Stimulated activated naive CD8-positive, alpha-beta T cell treated with anti-CD3 and anti-CD28 coated beads, Interleukin-15, Interleukin-2, amounts not matched to agents 100 U/mL and 50 U/mL, for 24 hours (primary cell): ENCODE measurements around the gene BSG.
"Not testable (repeated sequence)": the region's sequence is repeated elsewhere in the genome, so short reads cannot be mapped to it uniquely, and the experiment has no call there.

Source experiments
- ATAC-seq: fragments of 150-1000 bp; cut with Tn5 transposase; one replicate; pipeline ENCODE4 v1.10.0; 2021
- DNase-seq: peaks from one replicate; pipeline ENCODE4 v3.0.0; 2021

The BSG gene

DNA sequence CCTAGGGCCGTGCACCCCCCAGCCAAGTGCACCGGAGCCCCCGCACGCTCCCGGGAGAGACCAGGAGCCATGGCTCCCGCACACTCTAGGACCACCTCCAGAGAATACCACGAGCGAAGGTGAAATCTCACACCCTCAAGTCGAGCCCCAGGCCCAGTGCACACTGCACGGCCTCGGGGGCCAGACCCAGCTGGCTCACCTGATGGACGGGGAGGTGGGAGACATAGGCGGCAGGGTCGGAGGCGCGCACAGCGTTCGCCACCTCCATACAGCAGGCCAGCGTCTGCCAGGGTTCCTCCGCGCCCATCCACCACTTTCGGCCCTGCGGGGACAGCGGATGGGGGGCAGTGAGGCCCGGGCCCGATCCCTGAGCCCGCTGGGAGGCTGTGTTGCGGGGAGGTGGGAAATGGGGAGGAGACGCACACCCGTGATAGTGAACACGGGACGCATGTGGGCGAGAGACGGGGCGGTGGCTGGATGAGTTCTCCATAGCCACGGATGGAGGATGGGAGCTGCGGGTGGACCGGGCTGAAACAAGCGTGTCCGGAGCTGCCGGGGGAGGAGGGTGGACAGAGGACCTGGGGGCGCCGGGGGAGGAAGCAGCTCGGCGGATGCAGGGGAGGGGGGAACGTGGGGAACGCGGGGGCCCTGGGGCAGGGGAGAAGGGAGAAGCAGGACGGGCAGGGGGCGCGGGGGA, 47.9 kb downstream of the BSG start:
- DNase-seq (no peak), ATAC-seq (no peak)

DNA sequence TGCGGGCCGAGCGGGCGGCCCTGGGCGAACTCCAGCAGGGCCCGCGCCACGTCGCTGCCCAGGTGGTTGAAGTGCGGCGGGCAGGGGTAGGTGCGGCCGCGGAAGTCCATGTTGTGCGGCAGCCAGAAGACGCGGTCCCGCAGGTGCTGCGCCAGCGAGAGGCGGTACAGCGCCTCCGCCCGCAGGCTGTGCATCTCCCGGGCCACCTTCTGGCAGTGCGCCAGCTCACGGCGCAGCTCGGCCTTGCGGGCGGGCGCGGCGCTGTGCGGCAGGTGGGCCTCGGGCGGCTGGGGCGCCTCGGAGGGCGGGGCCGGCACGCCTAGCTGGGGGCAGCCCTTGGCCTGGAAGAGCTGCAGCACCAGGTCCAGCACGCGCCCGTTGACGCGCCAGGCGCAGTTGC, 48.8 kb downstream of the BSG start:
- DNase-seq, ATAC-seq: not testable (repeated sequence)

DNA sequence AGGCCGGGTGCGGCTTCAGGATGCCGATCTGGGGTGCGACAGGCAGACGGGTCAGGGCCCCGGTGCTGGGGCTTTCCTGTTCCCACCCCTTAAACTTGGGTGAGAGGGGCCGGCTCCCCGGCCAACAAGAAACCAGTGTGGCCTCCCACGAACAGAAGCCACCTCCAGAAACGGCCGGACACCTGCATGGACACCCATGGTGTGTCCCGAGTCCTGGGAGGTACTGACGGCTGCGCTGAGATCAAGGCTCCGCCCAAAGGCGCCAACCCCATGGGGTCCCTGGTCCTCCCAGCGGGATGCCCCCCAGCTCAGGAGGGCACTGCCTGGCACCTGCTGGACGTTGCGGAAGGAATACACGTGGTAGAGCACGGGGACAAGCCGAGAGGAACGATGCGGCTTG, 49.4 kb downstream of the BSG start:
- ATAC-seq (no peak), DNase-seq (no peak)

DNA sequence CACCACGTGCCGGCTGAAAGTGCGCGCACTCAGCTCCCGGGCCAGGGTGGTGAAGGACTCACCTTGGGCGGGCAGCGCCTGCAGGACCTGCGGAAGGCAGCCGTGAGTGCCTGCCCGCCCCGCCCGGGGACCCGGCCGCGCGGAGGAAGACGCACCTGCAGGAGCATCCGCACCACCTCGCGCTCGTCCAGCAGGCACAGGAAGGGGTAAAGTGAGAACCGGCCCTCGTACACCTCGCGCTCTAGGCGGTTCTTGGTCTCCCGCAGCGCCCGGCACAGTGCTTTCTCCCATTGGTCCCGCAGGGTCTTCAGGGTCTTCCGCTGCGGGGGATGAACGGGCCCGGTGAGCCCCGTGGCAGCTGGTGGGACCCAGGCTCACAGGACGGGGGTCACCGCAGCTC, 50.3 kb downstream of the BSG start:
- ATAC-seq (no peak), DNase-seq (no peak)

DNA sequence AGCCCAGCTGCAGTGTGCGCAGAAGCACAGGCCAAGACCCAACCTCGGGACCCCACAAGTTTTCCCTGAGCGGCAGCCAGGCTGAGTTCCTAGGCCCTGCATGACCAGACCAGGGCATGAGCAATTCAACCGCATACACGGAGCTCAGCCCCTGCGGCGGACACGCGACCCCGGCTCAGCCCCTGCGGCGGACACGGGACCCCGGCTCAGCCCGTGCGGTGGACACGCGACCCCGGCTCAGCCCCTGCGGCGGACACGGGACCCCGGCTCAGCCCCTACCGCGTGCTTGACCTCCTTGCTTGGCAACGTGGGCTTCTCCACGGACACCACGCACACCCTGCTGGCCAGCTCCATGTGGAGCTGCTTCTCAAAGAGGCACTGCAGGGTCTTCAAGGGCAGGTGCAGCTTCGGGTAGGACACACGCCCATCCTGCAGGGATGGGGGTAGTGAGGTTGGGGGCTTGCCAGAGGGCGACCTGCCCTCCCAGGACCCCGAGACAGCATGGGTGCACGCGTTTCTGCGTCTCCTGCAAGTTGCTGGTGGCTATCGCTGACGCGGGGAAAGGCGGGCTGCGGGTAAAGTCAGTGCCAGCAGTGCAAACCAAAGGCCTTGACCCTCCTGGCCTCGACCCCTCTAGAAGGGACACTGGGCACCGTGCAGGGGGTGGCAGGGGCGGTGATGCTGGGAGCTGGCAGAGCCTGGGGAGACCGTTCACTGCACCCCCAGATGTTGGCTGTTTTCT, 51.0 kb downstream of the BSG start:
- ATAC-seq (no peak), DNase-seq (no peak)

DNA sequence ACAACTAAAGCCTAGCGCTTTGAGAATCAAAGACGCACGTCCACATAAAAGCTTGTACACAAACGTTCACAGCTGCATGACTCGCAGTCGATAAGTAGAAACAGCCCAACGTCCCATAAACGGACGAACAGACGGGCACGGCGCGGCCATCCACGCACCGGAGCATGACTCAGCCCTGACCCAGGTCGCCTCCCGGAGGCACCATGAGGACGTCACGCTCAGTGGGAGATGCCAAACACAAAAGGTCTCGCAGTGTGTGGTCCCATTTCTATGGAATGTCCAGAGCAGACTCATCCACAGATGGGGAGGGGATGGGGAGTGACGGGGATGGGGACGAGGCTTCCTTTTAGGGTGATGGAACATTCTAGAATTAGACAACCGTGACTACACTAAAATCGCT, 51.6 kb downstream of the BSG start:
- DNase-seq (no peak), ATAC-seq (no peak)

DNA sequence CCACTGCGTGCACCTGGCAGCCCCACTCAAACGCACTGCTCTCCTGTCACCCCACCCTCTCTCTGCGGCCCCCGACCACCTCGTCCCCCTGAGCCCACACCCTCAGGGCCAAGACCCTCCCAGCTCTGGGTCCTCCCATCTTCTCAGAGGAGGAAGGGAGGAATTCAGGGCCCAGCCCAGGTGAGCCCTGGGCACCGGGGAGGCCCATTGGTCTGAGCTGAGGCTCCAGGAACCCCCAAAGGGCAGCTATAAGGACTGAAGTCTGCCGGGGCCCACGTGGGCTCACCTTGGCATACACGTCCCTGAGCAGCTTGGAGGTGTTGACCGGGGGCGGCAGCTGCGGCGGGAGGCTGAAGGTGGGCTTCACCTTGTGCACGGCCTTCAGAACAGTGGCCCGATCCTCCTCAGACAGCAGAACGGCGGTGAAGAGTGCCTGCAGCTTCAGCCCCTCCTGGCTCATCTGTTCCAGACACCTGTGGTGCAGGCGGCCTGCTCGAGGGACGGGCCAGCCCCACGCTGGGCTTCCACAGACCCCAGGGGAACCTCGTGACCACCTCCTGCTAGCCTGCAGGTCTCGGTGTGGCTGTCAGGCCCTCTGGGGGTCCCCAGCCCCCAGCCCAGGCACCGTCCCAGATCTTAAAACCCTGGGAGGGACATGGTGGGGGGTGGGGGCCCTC, 52.2 kb downstream of the BSG start:
- DNase-seq (no peak), ATAC-seq (no peak)

DNA sequence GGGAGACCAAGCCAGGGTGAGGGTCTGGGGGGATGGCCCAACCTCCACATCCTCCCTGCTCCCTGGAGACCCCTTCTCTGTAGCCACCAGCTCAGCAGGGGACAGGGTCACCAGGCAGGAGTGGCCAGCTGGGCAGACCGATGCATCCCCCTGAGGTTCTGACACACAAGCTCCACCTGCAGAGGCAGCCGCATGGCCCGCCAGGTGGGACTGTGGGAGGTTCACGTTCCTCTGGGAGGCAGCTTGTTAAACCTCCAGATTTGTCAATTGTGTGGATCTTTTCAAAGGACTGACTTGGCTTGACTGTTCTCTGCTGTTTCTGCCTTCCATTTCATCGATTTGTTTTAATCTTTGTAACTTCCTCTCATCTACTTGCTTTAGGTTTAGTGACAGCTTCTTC, 52.9 kb downstream of the BSG start:
- no peak for ATAC-seq
- no peak for DNase-seq

DNA sequence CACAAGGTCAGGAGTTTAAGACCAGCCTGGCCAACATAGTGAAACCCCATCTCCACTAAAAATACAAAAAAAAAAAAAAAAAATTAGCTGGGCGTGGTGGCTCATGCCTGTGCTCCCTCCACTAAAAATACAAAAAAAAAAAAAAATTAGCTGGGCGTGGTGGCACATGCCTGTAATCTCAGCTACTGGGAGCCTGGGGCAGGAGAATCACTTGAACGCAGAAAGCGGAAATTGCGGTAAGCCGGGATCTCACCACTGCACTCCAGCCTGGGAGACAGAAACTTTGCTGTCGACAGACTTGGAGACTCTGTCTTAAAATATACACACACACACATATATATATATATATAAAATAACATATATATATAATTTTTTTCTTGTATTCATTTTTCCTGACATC, 54.2 kb downstream of the BSG start:
- not testable (repeated sequence) for DNase-seq, ATAC-seq

DNA sequence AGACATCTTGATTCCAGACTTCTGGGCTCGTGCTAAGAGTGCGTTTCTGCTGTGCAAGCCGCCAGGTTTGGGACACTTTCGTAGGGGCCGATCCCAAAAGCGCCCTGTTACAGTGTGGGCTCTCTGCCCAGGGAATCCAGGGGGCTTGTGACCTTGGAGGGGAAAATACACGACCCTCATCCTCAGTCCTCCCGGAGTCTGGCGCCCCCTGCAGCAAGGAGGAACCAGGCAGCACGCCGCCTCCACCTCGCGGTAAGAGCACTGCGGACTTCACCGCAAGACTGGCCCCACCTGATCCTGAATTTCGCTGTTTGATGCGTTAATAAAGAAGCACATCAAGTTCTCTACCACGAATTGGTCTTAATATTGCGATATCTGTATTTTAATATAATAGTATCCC, 55.8 kb downstream of the BSG start:
- ATAC-seq (no peak), DNase-seq (no peak)

DNA sequence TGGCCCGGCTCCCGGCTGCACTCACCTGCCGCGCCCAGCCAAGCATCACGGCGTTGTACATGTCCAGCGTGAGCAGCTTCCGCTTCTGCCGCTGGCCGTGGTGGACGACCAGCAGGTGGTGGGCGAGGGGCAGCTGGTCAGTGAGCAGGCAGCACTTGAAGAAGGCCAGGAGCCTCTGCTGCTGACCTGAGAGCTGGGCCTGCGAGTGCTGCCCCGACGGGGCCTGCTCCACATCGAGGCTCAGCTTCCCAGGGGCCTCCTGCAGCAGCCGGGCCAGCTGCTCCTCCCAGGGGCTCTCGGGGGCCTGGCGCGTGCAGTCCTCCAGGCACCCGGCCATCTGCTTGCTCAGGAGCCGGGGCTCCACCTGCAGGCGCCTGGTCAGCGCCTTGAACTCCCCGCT, 57.1 kb downstream of the BSG start:
- not testable (repeated sequence) for DNase-seq, ATAC-seq

DNA sequence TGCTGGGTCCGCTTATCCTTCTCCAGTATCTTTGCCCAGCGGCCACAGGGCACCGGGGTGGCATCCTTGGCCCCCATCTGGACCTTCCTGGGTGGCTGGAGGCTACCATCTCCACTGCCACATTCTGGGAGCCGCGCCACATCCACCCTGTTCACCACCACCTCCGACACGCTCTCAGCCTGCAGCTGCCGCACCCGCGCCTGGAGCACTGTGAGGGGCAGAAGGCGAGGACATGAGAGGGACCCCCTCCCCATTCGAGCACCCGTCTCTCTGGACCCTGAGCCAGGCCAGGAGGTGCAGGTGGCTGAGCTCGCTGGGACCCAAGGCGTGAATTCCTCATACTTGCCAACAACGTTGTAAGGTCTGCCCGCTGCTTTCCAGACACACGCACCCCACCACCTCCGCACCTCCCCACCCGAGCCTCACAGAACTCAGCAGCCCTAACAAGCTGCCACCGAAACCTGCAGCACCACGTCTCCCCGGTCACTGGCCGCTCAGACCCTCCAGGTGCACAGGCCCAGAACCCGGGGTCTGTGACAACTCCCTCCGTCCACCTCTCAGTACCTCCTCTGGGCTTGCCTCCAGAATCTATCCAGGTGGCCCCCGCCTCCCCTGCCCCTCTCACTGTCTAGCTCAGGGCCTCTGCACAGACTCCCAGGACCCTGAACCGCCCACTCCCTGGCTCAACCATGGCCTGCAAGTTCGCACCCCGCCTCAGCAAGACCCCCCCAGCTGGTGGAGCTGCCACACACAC, 57.7 kb downstream of the BSG start:
- no peak for DNase-seq
- no peak for ATAC-seq

DNA sequence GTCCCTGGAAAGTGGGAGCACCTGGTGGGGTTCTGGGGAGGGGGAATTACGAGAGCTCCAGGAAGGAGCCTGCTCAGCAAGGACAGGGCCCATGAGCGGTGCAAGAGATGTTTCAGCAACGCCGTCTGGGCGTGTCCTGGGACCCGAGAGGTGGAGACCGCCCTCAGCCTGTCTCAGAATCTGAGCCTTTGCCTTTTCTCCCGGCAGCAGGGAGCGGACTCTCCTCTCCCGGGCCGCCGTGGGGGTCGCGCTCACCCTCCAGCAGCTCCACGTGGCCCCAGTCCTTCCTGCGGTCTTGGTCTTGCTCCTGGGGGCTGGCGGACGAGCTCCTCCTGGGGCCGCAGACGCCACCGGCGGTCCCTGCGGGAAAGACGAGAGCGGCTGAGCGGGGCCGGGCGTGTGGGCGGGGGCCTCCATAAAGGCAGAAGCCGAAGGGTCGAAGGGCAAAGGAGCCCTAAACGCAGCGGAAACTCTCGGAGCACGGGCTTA, 60.2 kb downstream of the BSG start:
- ATAC-seq, result peak; percentile 51
- DNase-seq, result peak; percentile 71
